Neural progenitor cell (in vitro differentiated cells): Measurements from ENCODE around the gene OPHN1. TPM values are rescaled to one million over a fixed set of nuclear protein-coding genes. Genes with fewer than 3 reads are reported as not detected.
"Not testable (repeated sequence)": the region's sequence is repeated elsewhere in the genome, so short reads cannot be mapped to it uniquely, and the experiment has no call there.

Experiments used
- DNase-seq: peaks from one replicate; pipeline ENCODE4 v3.0.0-alpha.2; 2016; ENCODE audit warnings: low spot score
- H2AFZ ChIP-seq: fragments of 200-600 bp; sonication (generic); replicated peaks from 2 replicates; pipeline ENCODE4 v1.6.1; 2016; ENCODE audit warnings: antibody characterized with exemption
- H3F3A ChIP-seq: fragments of 200-600 bp; sonication (generic); 2 replicates; pipeline ENCODE4 v1.6.1; 2016; ENCODE audit warnings: antibody characterized with exemption, low read depth
- H3K27ac ChIP-seq: fragments of 200-600 bp; sonication (generic); 2 replicates; pipeline ENCODE4 v1.5.1; 2016; ENCODE audit warnings: mild to moderate bottlenecking
- H3K27me3 ChIP-seq: fragments of 200-600 bp; sonication (generic); 2 replicates; pipeline ENCODE4 v1.6.1; 2016; ENCODE audit warnings: mild to moderate bottlenecking, moderate library complexity
- H3K36me3 ChIP-seq: fragments of 200-600 bp; sonication (generic); 2 replicates; pipeline ENCODE4 v1.5.1; 2016
- H3K4me1 ChIP-seq: fragments of 200-600 bp; sonication (generic); 2 replicates; pipeline ENCODE4 v1.6.1; 2016; ENCODE audit warnings: mixed run types
- H3K4me2 ChIP-seq: fragments of 200-600 bp; sonication (generic); 2 replicates; pipeline ENCODE4 v1.6.1; 2016
- H3K4me3 ChIP-seq: fragments of 200-600 bp; sonication (generic); 2 replicates; pipeline ENCODE4 v1.5.1; 2016
- H3K79me2 ChIP-seq: fragments of 200-600 bp; sonication (generic); 2 replicates; pipeline ENCODE4 v1.6.1; 2016; ENCODE audit warnings: low read depth
- H3K9ac ChIP-seq: fragments of 200-600 bp; sonication (generic); 2 replicates; pipeline ENCODE4 v1.6.1; 2016
- H3K9me3 ChIP-seq: fragments of 200-600 bp; sonication (generic); 2 replicates; pipeline ENCODE4 v1.5.1; 2016; ENCODE audit warnings: low read depth
- H4K20me1 ChIP-seq: fragments of 200-600 bp; sonication (generic); 2 replicates; pipeline ENCODE4 v1.6.1; 2016; ENCODE audit warnings: low read depth
- H3K27ac Mint-ChIP-seq: 3 replicates; pipeline ENCODE4 v1.8.0; 2021; ENCODE audit warnings: mixed read lengths
- H3K27me3 Mint-ChIP-seq: 2 replicates; pipeline ENCODE4 v1.8.0; 2022; ENCODE audit warnings: low read depth, mild to moderate bottlenecking, inconsistent platforms, moderate library complexity, mixed read lengths; ENCODE audit not compliant: insufficient read depth
- H3K36me3 Mint-ChIP-seq: 3 replicates; pipeline ENCODE4 v1.8.0; 2021; ENCODE audit warnings: mixed read lengths
- H3K4me1 Mint-ChIP-seq: 3 replicates; pipeline ENCODE4 v1.8.0; 2021; ENCODE audit warnings: mixed read lengths
- H3K4me3 Mint-ChIP-seq: 3 replicates; pipeline ENCODE4 v1.8.0; 2021; ENCODE audit warnings: mild to moderate bottlenecking, moderate library complexity, mixed read lengths
- H3K9me3 Mint-ChIP-seq: 3 replicates; pipeline ENCODE4 v1.8.0; 2020; ENCODE audit warnings: mixed read lengths
- EZH2 ChIP-seq: fragments of 200-600 bp; sonication (generic); IDR thresholded peaks from 2 replicates; pipeline ENCODE4 v1.6.1; 2017; ENCODE audit warnings: antibody characterized with exemption, mild to moderate bottlenecking, moderate library complexity
- EZH2phosphoT487 ChIP-seq: fragments of 200-600 bp; sonication (generic); IDR thresholded peaks from 2 replicates; pipeline ENCODE4 v1.6.1; 2017; ENCODE audit warnings: antibody characterized with exemption
- total RNA-seq: library from RNA; depleted of rRNA; stranded (reverse); fragments of >200 nt; gene quantifications from 2 replicates; pipeline ENCODE4 v1.2.3, GENCODE V29; 2015; ENCODE audit warnings: low replicate concordance
- TF ChIP-seq, protein P1 (sequence below): fragments of 200-600 bp; sonication (generic); IDR thresholded peaks from 2 replicates; pipeline ENCODE4 v1.5.1; 2017; ENCODE audit warnings: antibody characterized with exemption, mild to moderate bottlenecking

OPHN1 gene
- total RNA-seq, 1 donor from 2014 or later, result 4.5 TPM

GRCh38 chrX:68286076-68286475, 147.2 kb downstream of the OPHN1 start:
- H3K27me3 ChIP-seq, result no peaks in the 10 kb centered on the region
- no peaks in the 10 kb centered on the region for H4K20me1 ChIP-seq
- Mint-ChIP-seq H3K27ac (no peak overlapping the region), H3K36me3 (no peaks in the 10 kb centered on the region), H3K4me1 (no peaks in the 10 kb centered on the region), H3K9me3 (no peaks in the 10 kb centered on the region), H3K27me3 (no peaks in the 10 kb centered on the region), H3K4me3 (no peak overlapping the region)
- H3K4me1 ChIP-seq, result no peaks in the 10 kb centered on the region
- no peak overlapping the region for H2AFZ ChIP-seq
- H3F3A ChIP-seq, result no peaks in the 10 kb centered on the region
- no peaks in the 10 kb centered on the region for H3K79me2 ChIP-seq
- peaks cover 6% of the 10 kb centered on the region for H3K9me3 ChIP-seq
- TF ChIP-seq EZH2phosphoT487 (no peak), EZH2 (no peak)
- TF ChIP-seq, protein P1, sequence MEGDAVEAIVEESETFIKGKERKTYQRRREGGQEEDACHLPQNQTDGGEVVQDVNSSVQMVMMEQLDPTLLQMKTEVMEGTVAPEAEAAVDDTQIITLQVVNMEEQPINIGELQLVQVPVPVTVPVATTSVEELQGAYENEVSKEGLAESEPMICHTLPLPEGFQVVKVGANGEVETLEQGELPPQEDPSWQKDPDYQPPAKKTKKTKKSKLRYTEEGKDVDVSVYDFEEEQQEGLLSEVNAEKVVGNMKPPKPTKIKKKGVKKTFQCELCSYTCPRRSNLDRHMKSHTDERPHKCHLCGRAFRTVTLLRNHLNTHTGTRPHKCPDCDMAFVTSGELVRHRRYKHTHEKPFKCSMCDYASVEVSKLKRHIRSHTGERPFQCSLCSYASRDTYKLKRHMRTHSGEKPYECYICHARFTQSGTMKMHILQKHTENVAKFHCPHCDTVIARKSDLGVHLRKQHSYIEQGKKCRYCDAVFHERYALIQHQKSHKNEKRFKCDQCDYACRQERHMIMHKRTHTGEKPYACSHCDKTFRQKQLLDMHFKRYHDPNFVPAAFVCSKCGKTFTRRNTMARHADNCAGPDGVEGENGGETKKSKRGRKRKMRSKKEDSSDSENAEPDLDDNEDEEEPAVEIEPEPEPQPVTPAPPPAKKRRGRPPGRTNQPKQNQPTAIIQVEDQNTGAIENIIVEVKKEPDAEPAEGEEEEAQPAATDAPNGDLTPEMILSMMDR, result no peak
- H3K9ac ChIP-seq, result no peak overlapping the region
- H3K4me2 ChIP-seq, result no peak overlapping the region
- no peak overlapping the region for H3K27ac ChIP-seq
- no peaks in the 10 kb centered on the region for H3K36me3 ChIP-seq
- no peak overlapping the region for H3K4me3 ChIP-seq
- no peak for DNase-seq

GRCh38 chrX:68284281-68284904, 148.9 kb downstream of the OPHN1 start:
- no peaks in the 10 kb centered on the region for H3F3A ChIP-seq
- H2AFZ ChIP-seq, result no peak overlapping the region
- H3K79me2 ChIP-seq, result no peaks in the 10 kb centered on the region
- Mint-ChIP-seq H3K36me3 (peaks cover under 1% of the 10 kb centered on the region), H3K4me1 (no peaks in the 10 kb centered on the region), H3K9me3 (peaks cover under 1% of the 10 kb centered on the region), H3K27ac (no peak overlapping the region), H3K27me3 (no peaks in the 10 kb centered on the region), H3K4me3 (no peak overlapping the region)
- no peaks in the 10 kb centered on the region for H3K36me3 ChIP-seq
- no peak overlapping the region for H3K27ac ChIP-seq
- H3K9me3 ChIP-seq, result peaks cover 6% of the 10 kb centered on the region
- H3K4me1 ChIP-seq, result peaks cover 6% of the 10 kb centered on the region
- no peak overlapping the region for H3K4me3 ChIP-seq
- DNase-seq, result no peak
- H3K27me3 ChIP-seq, result no peaks in the 10 kb centered on the region
- H4K20me1 ChIP-seq, result no peaks in the 10 kb centered on the region
- no peak overlapping the region for H3K4me2 ChIP-seq
- TF ChIP-seq, protein P1, result no peak
- TF ChIP-seq EZH2 (no peak), EZH2phosphoT487 (no peak)
- no peak overlapping the region for H3K9ac ChIP-seq

DNA sequence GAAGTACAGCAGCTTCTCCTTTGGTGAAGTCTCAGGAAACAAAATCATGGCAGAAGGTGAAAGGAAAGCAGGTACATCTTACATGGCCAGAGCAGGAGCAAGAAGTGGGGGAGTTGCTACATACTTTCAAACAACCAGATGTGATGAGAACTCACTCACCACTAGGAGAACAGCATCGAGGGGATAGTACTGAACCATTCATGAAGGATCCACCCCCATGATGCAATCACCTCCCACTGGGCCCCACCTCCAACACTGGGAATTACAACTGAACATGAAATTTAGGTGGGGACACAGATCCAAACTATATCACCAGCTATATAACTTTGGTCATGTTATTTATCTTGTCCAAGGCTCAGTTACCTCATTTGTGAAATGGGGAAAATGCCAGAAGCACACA, 159.4 kb downstream of the OPHN1 start:
- no peaks in the 10 kb centered on the region for H3F3A ChIP-seq
- no peak overlapping the region for H3K4me2 ChIP-seq
- H3K27ac ChIP-seq, result no peak overlapping the region
- no peaks in the 10 kb centered on the region for H3K27me3 ChIP-seq
- H3K79me2 ChIP-seq, result no peaks in the 10 kb centered on the region
- H4K20me1 ChIP-seq, result no peaks in the 10 kb centered on the region
- H3K36me3 ChIP-seq, result no peaks in the 10 kb centered on the region
- H3K27me3 Mint-ChIP-seq, result peaks cover 2% of the 10 kb centered on the region
- H3K4me3 ChIP-seq, result no peak overlapping the region
- DNase-seq, result no peak
- H3K27ac Mint-ChIP-seq, result no peak overlapping the region
- peaks cover 6% of the 10 kb centered on the region for H3K9me3 Mint-ChIP-seq
- no peak overlapping the region for H2AFZ ChIP-seq
- no peak overlapping the region for H3K9ac ChIP-seq
- peaks cover 6% of the 10 kb centered on the region for H3K9me3 ChIP-seq
- TF ChIP-seq EZH2phosphoT487 (no peak), EZH2 (no peak)
- TF ChIP-seq, protein P1, result no peak
- H3K4me1 Mint-ChIP-seq, result no peaks in the 10 kb centered on the region
- H3K4me3 Mint-ChIP-seq, result no peak overlapping the region
- no peaks in the 10 kb centered on the region for H3K36me3 Mint-ChIP-seq
- no peaks in the 10 kb centered on the region for H3K4me1 ChIP-seq

- H3K4me3 Mint-ChIP-seq, H3K27ac ChIP-seq, H3K4me3 ChIP-seq, H3K9me3 ChIP-seq, H3K27me3 ChIP-seq, H2AFZ ChIP-seq, H3K9ac ChIP-seq, H3K27ac Mint-ChIP-seq, DNase-seq, H3K36me3 ChIP-seq, H3K4me2 ChIP-seq, H3K4me1 Mint-ChIP-seq, H4K20me1 ChIP-seq, H3K36me3 Mint-ChIP-seq, H3K27me3 Mint-ChIP-seq, H3F3A ChIP-seq, H3K79me2 ChIP-seq, H3K4me1 ChIP-seq, H3K9me3 Mint-ChIP-seq: not testable (repeated sequence)
These were observed 168.5 kb downstream of the OPHN1 start for GRCh38 chrX:68264793-68265192.
